Heart left ventricle (tissue), 16 donors: ENCODE data around the gene F8. TPM values are rescaled to one million over a fixed set of nuclear protein-coding genes. Genes with fewer than 3 reads are reported as not detected.

Experiments
- ATAC-seq, 4 donors: fragments of 200-7000 bp; cut with Tn5 transposase; one replicate each; pipeline ENCODE4 v1.9.1; 2020 to 2022; ENCODE audit warnings: moderate library complexity in 4 of 4, mild to moderate bottlenecking in 3 of 4, moderate number of reproducible peaks in 1 of 4
- DNase-seq, 5 donors: peaks; one replicate each; pipeline ENCODE4 v3.0.0-alpha.2; 2020
- H3K27ac ChIP-seq, 12 donors: fragments of 200-600 bp; sonication (generic) in 4 of 12; one replicate each; pipeline versions ENCODE4 v1.5.0 to v1.8.0; 2016 to 2022; ENCODE audit warnings: mild to moderate bottlenecking in 2 of 12
- H3K27me3 ChIP-seq, 9 donors: fragments of 200-600 bp; sonication (generic) in 2 of 9; one replicate each; pipeline versions ENCODE4 v1.5.1 to v1.8.0; 2016 to 2022; ENCODE audit warnings: mild to moderate bottlenecking in 3 of 9
- H3K36me3 ChIP-seq, 9 donors: fragments of 200-600 bp; sonication (generic) in 2 of 9; one replicate each; pipeline versions ENCODE4 v1.5.0 to v1.8.0; 2018 to 2022; ENCODE audit warnings: mild to moderate bottlenecking in 2 of 9
- H3K4me1 ChIP-seq, 12 donors: fragments of 200-600 bp; sonication (generic) in 4 of 12; one replicate each; pipeline versions ENCODE4 v1.5.0 to v1.8.0; 2016 to 2022; ENCODE audit warnings: mild to moderate bottlenecking in 3 of 12
- H3K4me3 ChIP-seq, 12 donors: fragments of 200-600 bp; sonication (generic) in 4 of 12; one replicate each; pipeline versions ENCODE4 v1.5.0 to v1.8.0; 2017 to 2022; ENCODE audit warnings: mild to moderate bottlenecking in 9 of 12, moderate library complexity in 4 of 12
- H3K9me3 ChIP-seq, 12 donors: fragments of 200-600 bp; sonication (generic) in 4 of 12; one replicate each; pipeline versions ENCODE4 v1.5.0 to v1.8.0; 2016 to 2022; ENCODE audit warnings: mild to moderate bottlenecking in 1 of 12
- POLR2A ChIP-seq, 2 donors: fragments of 450-650 bp; IDR thresholded peaks; one replicate each; pipeline ENCODE4 v1.6.1; 2017; ENCODE audit warnings: antibody characterized with exemption in 2 of 2, mild to moderate bottlenecking in 2 of 2, moderate library complexity in 2 of 2
- WGBS, 4 donors: extraction: QIAGEN DNeasy Blood & Tissue Kit in 2 of 4; methylation state at CpG; one replicate each; pipeline versions ENCODE4 v1.1.5 to v1.1.7; 2013 to 2018; 5-methylcytosine and 5-hydroxymethylcytosine counted together
- intact Hi-C, 10 donors: fragments of 100-400 bp; cut with DNase I; formaldehyde crosslinking; loops; one replicate each; pipeline versions ENCODE4 v1.11.1 to v1.14.2; 2022
- polyA plus RNA-seq, 2 donors: library from polyadenylated mRNA; stranded (reverse); fragments of 200-250 nt; gene quantifications; one replicate each; pipeline ENCODE4 v1.2.3, GENCODE V29; 2013
- total RNA-seq, 9 donors: library from RNA; depleted of rRNA in 2 of 9; stranded (reverse); fragments of >200 nt in 2 of 9; fragmentation: NEBNext Ultra II Directional in 3 of 9; extraction: Animal tissue kit (Norgen Biotek cat#: 25700) in 3 of 9; gene quantifications; one replicate each; pipeline versions ENCODE4 v1.1.0 to v1.2.4, GENCODE V29; 2016 to 2023
- TF ChIP-seq, protein P1 (sequence below), 12 donors: fragments of 200-600 bp; sonication (generic) in 4 of 12; IDR thresholded peaks; one replicate each; pipeline versions ENCODE4 v1.5.0 to v1.8.0; 2018 to 2022; ENCODE audit warnings: antibody characterized with exemption in 12 of 12, mild to moderate bottlenecking in 5 of 12
- donor health status: ischemic (EF 13 %, LVEDD 7.1; RV severe dilation, severe dysfunction).
- donor health status: healthy with polysubstance abuse.
- donor health status: DM: no; HTN: yes; CAD: no.
- donor health status: DM: no; HTN: no; CAD: no.
- donor health status: ischemic (EF 25% LVEDD 6.9; RV normal size, moderate dysfunction).
- donor health status: ischemic (EF 25% LVEDD 5.7; RV mildly dilated, moderate dysfunction).
- donor health status: healthy.
- donor health status: DM: yes; HTN: yes; CAD: no.
- donor health status: ischemic (EF 35%, LVEDD 5.7; RV mildly dilated, moderate dysfunction).
- donor health status: nonischemic (EF 11% LVEDD 7.7; RV severe dilation, severe dysfunction).
- donor health status: DM: yes; HTN: yes; CAD: no.
- donor health status: PGD.
- donor health status: ischemic (EF 29% LVEDD 5.4; RV normal size, mild dysfunction).
- donor health status: nonischemic (EF 23%, LVEDD 6.1; RV moderate dilation, normal function).

Gene F8
- total and polyA plus RNA-seq, 11 donors = 26.9 to 75.1 (median 44.3) TPM

DNA sequence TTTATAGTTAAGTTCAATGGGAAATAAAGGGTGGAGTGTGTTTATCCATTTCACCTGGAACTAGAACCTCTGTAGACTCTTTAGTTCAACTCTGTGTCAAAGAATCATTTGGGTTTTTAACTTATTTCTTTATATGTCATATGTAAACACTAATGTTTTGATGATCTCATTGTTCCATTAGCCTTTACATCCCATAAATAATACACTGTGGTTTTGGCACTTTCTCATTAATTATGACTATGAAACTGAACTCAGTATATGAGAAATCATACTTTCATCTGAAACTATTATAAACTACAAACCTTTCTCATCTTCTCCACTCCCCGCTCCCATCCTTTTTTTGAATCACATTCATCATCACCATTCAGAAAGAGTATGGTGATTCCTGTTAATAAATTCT, 31.0 kb downstream of the F8 start:
- no peaks in the 10 kb centered on the region for H3K9me3 ChIP-seq

DNA sequence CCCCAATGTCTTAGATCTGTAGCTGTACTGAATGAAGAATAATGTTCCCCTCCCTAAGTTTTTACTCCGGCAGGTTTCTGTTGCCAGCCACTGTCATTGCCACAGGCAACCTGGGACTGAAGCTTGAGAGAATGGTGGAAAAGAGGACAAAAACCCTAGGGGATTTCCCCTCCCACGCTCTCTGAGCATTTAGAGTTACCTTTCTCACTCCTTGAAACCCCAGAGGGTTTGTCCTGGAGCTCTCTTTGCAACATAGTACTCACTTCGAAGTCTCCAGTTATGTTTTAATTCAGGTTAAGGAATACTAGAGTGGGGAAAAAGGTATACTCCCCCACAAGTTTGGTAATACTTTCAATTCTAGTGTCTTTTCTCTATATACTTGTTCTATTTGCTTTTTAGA, 31.5 kb downstream of the F8 start:
- Histone ChIP-seq H3K4me1 (peaks cover 0 to 4% (median 0%) of the 10 kb centered on the region in 12 donors), H3K36me3 (peaks cover 0 to 22% (median 0%) of the 10 kb centered on the region in 9 donors), H3K9me3 (no peaks in the 10 kb centered on the region), H3K27me3 (no peaks in the 10 kb centered on the region), H3K27ac (no peak overlapping the region), H3K4me3 (no peak overlapping the region)
- no peak for DNase-seq
- no peak for ATAC-seq
- WGBS, 4 donors = 72 to 95% (median 85%) methylated on average over 3 of the region's 3 CpGs
- TF ChIP-seq, protein P1, sequence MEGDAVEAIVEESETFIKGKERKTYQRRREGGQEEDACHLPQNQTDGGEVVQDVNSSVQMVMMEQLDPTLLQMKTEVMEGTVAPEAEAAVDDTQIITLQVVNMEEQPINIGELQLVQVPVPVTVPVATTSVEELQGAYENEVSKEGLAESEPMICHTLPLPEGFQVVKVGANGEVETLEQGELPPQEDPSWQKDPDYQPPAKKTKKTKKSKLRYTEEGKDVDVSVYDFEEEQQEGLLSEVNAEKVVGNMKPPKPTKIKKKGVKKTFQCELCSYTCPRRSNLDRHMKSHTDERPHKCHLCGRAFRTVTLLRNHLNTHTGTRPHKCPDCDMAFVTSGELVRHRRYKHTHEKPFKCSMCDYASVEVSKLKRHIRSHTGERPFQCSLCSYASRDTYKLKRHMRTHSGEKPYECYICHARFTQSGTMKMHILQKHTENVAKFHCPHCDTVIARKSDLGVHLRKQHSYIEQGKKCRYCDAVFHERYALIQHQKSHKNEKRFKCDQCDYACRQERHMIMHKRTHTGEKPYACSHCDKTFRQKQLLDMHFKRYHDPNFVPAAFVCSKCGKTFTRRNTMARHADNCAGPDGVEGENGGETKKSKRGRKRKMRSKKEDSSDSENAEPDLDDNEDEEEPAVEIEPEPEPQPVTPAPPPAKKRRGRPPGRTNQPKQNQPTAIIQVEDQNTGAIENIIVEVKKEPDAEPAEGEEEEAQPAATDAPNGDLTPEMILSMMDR (IDR thresholded peaks at IDR 0.05) = no peak
- TF ChIP-seq POLR2A (IDR thresholded peaks at IDR 0.05) = no peak
- intact Hi-C loops = no loop called here

More for the DNA sequence above, 31.0 kb downstream of the F8 start:
- 92 to 97% (median 95%) methylated on average over 1 of the region's 1 CpG for WGBS, 4 donors
- Histone ChIP-seq H3K36me3 (peaks cover 0 to 24% (median 0%) of the 10 kb centered on the region in 9 donors), H3K27ac (no peak overlapping the region), H3K27me3 (no peaks in the 10 kb centered on the region), H3K4me3 (no peak overlapping the region), H3K4me1 (peaks cover 0 to 4% (median 0%) of the 10 kb centered on the region in 12 donors)
- intact Hi-C loops = no loop called here
- DNase-seq (no peak), ATAC-seq (no peak)
- TF ChIP-seq, protein P1 (IDR thresholded peaks at IDR 0.05) = no peak
- TF ChIP-seq POLR2A (IDR thresholded peaks at IDR 0.05) = no peak

DNA sequence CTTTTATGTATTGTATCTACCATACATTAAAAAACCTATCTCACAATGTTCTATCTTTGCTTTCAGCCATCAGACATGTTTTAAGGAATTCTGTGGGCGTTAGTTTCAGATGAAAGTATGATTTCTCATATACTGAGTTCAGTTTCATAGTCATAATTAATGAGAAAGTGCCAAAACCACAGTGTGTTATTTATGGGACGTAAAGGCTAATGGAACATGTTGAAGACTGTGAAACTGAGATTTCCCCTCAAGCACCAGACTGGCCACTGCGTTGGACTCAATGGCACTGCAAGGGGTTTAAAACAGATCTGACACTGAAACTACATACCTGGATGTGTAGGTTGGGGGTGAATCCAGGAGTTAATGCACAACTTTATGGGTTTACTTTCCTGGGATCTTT, 32.0 kb downstream of the F8 start:
- intact Hi-C loops = no loop called here
- Histone ChIP-seq H3K9me3 (no peaks in the 10 kb centered on the region), H3K4me3 (no peak overlapping the region), H3K36me3 (peaks cover 0 to 17% (median 0%) of the 10 kb centered on the region in 9 donors), H3K27me3 (no peaks in the 10 kb centered on the region), H3K27ac (no peak overlapping the region), H3K4me1 (peaks cover 0 to 4% (median 0%) of the 10 kb centered on the region in 12 donors)
- no peak for DNase-seq
- TF ChIP-seq POLR2A (IDR thresholded peaks at IDR 0.05) = no peak
- TF ChIP-seq, protein P1 (IDR thresholded peaks at IDR 0.05) = no peak
- WGBS, 4 donors = 63 to 94% (median 83%) methylated on average over 3 of the region's 3 CpGs
- no peak for ATAC-seq

DNA sequence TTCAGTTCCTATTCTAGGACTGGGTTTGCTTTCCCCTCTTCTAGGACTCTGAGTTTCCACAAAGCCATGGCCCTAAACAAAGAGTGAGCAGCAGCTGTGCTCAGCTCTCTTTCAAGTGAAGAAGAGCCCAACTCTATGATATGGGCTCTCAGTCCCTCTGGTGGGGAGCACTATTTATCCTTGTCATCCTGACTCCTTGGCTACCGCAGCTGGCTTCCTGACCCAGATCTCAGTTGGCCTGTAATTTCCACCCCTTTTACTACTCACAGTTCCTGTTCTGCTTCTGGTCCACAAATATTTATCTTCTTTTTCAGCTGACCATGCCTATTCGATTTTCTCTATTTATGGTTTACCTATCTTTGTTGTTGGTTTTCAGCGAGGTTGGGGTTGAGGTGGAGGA, 33.8 kb downstream of the F8 start:
- intact Hi-C loops = loop anchor here in 1 of 10 donors (10.0 kb wide), 1 partner anchor 226 kb away; the partner anchor contains the start of gene VBP1
- DNase-seq (no peak), ATAC-seq (no peak)
- Histone ChIP-seq H3K36me3 (peaks cover 0 to 22% (median 0%) of the 10 kb centered on the region in 9 donors), H3K27me3 (no peaks in the 10 kb centered on the region), H3K4me1 (peaks cover 0 to 4% (median 0%) of the 10 kb centered on the region in 12 donors), H3K27ac (no peak overlapping the region), H3K4me3 (no peak overlapping the region), H3K9me3 (no peaks in the 10 kb centered on the region)
- TF ChIP-seq, protein P1 (IDR thresholded peaks at IDR 0.05) = no peak
- no peak for TF ChIP-seq POLR2A (IDR thresholded peaks at IDR 0.05)
- WGBS, 4 donors = 54 to 85% (median 69%) methylated on average over 3 of the region's 3 CpGs
